ENCODE data around the gene GJD3. TPM values are rescaled to one million over a fixed set of nuclear protein-coding genes. Genes with fewer than 3 reads are reported as not detected.
"Not testable (repeated sequence)": the region's sequence is repeated elsewhere in the genome, so short reads cannot be mapped to it uniquely, and the experiment has no call there.

Gene GJD3
- total RNA-seq, 2 experiments from 2014 or later, result not detected

GRCh38 chr17:40386555-40386954, 22.0 kb upstream of the GJD3 start:
- H3K4me1 Mint-ChIP-seq; H3K27me3 Mint-ChIP-seq; H3K9me3 Mint-ChIP-seq (ENCODE audit: low read depth); DNase-seq; H3K4me3 Mint-ChIP-seq; ATAC-seq; H3K27ac Mint-ChIP-seq; intact Hi-C loops (cut with DNase I, micrococcal nuclease): not testable (repeated sequence)
- CTCF ChIA-PET, result interaction anchor here (1.9 kb wide), 1 partner anchor 24 kb away, joined by 5 read pairs; no protein-coding TSS in a partner anchor
- peaks cover 30% of the 10 kb centered on the region for H3K36me3 Mint-ChIP-seq (ENCODE audit: low read depth)
- POLR2A ChIA-PET, result interaction anchor here (0.6 kb wide), 1 partner anchor 174 kb away, joined by 5 read pairs; no protein-coding TSS in a partner anchor

GRCh38 chr17:40382251-40382650, 17.7 kb upstream of the GJD3 start:
- intact Hi-C loops (cut with DNase I, micrococcal nuclease), result no loop called here
- Mint-ChIP-seq H3K36me3 (ENCODE audit: low read depth) (no peaks in the 10 kb centered on the region), H3K27ac (no peak overlapping the region), H3K4me1 (no peaks in the 10 kb centered on the region), H3K9me3 (ENCODE audit: low read depth) (no peaks in the 10 kb centered on the region), H3K4me3 (no peak overlapping the region), H3K27me3 (no peaks in the 10 kb centered on the region)
- no peak for ATAC-seq
- DNase-seq, result no peak
- POLR2A ChIA-PET, result interaction anchor here (1.2 kb wide), 1 partner anchor 12 kb away, joined by 3 read pairs; no protein-coding TSS in a partner anchor
- CTCF ChIA-PET, result interaction anchor here (1.0 to 1.6 kb wide), 2 partner anchors 14 to 29 kb away, joined by 3 to 5 read pairs; no protein-coding TSS in a partner anchor

DNA sequence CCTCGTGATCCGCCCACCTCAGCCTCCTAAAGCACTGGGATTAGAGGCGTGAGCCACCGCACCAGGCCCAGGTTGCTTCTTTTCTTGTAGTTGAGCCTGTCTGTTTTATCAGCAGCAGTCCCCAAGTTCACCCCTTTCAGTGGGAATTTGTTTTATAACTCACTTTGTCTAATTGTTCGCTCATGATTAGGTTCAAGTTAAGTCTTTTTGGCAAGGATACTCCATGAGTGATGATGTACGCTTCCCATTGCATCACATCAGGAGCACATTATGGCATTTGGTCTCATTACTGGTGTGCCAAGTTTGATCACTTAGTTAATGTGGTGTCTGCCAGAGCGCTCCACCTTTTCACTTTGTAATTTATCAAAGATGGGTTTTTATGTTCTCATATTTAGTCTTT, 14.4 kb upstream of the GJD3 start:
- ATAC-seq, result no peak
- ChIA-PET CTCF (interaction anchor here (1.0 kb wide), 1 partner anchor 10 kb away, joined by 3 read pairs; no protein-coding TSS in a partner anchor), POLR2A (no interaction called here)
- intact Hi-C loops (cut with DNase I, micrococcal nuclease), result no loop called here
- H3K27me3 Mint-ChIP-seq, result no peaks in the 10 kb centered on the region
- H3K27ac Mint-ChIP-seq, result no peak overlapping the region
- H3K9me3 Mint-ChIP-seq (ENCODE audit: low read depth), result peaks cover 3% of the 10 kb centered on the region
- peaks cover 11% of the 10 kb centered on the region for H3K4me1 Mint-ChIP-seq
- no peak overlapping the region for H3K4me3 Mint-ChIP-seq
- H3K36me3 Mint-ChIP-seq (ENCODE audit: low read depth), result no peaks in the 10 kb centered on the region
- no peak for DNase-seq

DNA sequence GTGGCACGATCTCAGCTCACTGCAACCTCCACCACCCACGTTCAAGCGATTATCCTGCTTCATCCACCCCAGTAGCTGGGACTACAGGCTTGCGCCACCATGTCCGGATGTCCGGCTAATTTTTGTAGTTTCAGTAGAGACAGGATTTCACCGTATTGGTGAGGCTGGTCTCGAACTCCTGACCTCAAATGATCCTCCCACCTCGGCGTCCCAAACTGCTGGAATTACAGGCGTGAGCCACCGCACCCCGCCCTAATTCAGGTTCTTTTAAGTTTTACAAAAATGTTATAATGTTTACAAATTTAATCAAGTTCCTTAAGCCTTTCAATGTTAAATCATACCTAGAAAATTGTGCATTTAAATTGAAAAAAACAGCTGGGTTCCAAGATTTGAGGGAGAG, 13.3 kb upstream of the GJD3 start:
- Mint-ChIP-seq H3K9me3 (ENCODE audit: low read depth) (peaks cover 3% of the 10 kb centered on the region), H3K27ac (no peak overlapping the region), H3K36me3 (ENCODE audit: low read depth) (no peaks in the 10 kb centered on the region), H3K4me1 (peaks cover 22% of the 10 kb centered on the region), H3K4me3 (no peak overlapping the region), H3K27me3 (no peaks in the 10 kb centered on the region)
- DNase-seq (no peak), ATAC-seq (no peak)
- CTCF ChIA-PET, result interaction anchor here (0.9 to 2.0 kb wide), 4 partner anchors 12 to 156 kb away, joined by 3 to 8 read pairs (median 4); partner anchors contain the start of genes GJD3 and TOP2A
- intact Hi-C loops (cut with DNase I, micrococcal nuclease), result no loop called here
- POLR2A ChIA-PET, result interaction anchor here (0.5 kb wide), 1 partner anchor 85 kb away, joined by 4 read pairs; no protein-coding TSS in a partner anchor

- H3K9me3 Mint-ChIP-seq (ENCODE audit: low read depth); ATAC-seq; DNase-seq; H3K27ac Mint-ChIP-seq; H3K4me3 Mint-ChIP-seq; H3K36me3 Mint-ChIP-seq (ENCODE audit: low read depth); intact Hi-C loops (cut with DNase I, micrococcal nuclease); H3K27me3 Mint-ChIP-seq: not testable (repeated sequence)
- H3K4me1 Mint-ChIP-seq, result peaks cover 32% of the 10 kb centered on the region
- ChIA-PET POLR2A (interaction anchor here (0.6 to 1.1 kb wide), 3 partner anchors 11 to 174 kb away, joined by 3 to 5 read pairs (median 3); partner anchors contain the start of gene TOP2A), CTCF (interaction anchor here (0.6 to 2.0 kb wide), 5 partner anchors 11 to 294 kb away, joined by 3 to 8 read pairs (median 4); partner anchors contain the start of genes GJD3 and TOP2A)
Observed at GRCh38 chr17:40376541-40376940, 12.0 kb upstream of the GJD3 start.

GRCh38 chr17:40375786-40376185, 11.2 kb upstream of the GJD3 start:
- peaks cover 36% of the 10 kb centered on the region for H3K4me1 Mint-ChIP-seq
- H3K27me3 Mint-ChIP-seq; H3K9me3 Mint-ChIP-seq (ENCODE audit: low read depth); H3K27ac Mint-ChIP-seq; DNase-seq; H3K4me3 Mint-ChIP-seq; ATAC-seq; POLR2A ChIA-PET; H3K36me3 Mint-ChIP-seq (ENCODE audit: low read depth); intact Hi-C loops (cut with DNase I, micrococcal nuclease): not testable (repeated sequence)
- CTCF ChIA-PET, result interaction anchor here (0.6 to 1.4 kb wide), 6 partner anchors 15 to 526 kb away, joined by 3 to 5 read pairs (median 3); no protein-coding TSS in a partner anchor

GRCh38 chr17:40374821-40375498, 10.4 kb upstream of the GJD3 start:
- no peak overlapping the region for H3K4me3 Mint-ChIP-seq
- POLR2A ChIA-PET, result interaction anchor here (0.6 to 1.1 kb wide), 2 partner anchors 9 to 206 kb away, joined by 3 to 7 read pairs; no protein-coding TSS in a partner anchor
- H3K36me3 Mint-ChIP-seq (ENCODE audit: low read depth), result no peaks in the 10 kb centered on the region
- intact Hi-C loops (cut with DNase I, micrococcal nuclease), result loop anchor here in 1 of 2 experiments (5.0 kb wide), 1 partner anchor 222 kb away; no protein-coding TSS in a partner anchor
- DNase-seq (no peak), ATAC-seq (no peak)
- H3K9me3 Mint-ChIP-seq (ENCODE audit: low read depth), result peaks cover 3% of the 10 kb centered on the region
- H3K27ac Mint-ChIP-seq, result peak overlapping the region; percentile 63
- CTCF ChIA-PET, result interaction anchor here (0.5 to 0.8 kb wide), 10 partner anchors 12 to 753 kb away, joined by 3 to 6 read pairs (median 3); no protein-coding TSS in a partner anchor
- peaks cover 36% of the 10 kb centered on the region for H3K4me1 Mint-ChIP-seq
- H3K27me3 Mint-ChIP-seq, result no peaks in the 10 kb centered on the region

DNA sequence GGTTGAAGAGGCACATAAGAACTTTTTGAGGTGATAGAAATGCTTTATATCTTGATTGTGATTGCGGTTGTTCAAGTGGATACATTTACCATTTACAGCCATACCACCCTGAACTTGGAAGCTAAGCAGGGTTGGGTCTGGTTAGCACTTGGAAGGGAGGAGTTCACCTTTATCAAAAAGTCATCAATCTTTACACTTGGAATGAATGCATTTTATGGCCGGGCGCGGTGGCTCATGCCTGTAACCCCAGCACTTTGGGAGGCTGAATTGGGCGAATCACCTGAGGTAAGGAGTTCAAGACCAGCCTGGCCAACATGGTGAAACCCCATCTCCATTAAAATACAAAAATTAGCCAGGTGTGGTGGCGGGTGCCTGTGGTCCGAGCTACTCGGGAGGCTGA, 9.5 kb upstream of the GJD3 start:
- peaks cover 3% of the 10 kb centered on the region for H3K9me3 Mint-ChIP-seq (ENCODE audit: low read depth)
- POLR2A ChIA-PET, result interaction anchor here (0.6 to 1.1 kb wide), 5 partner anchors 8 to 207 kb away, joined by 3 to 7 read pairs (median 3); no protein-coding TSS in a partner anchor
- DNase-seq, result no peak
- H3K27ac Mint-ChIP-seq, result peak overlapping the region; percentile 77
- no peaks in the 10 kb centered on the region for H3K36me3 Mint-ChIP-seq (ENCODE audit: low read depth)
- peaks cover 36% of the 10 kb centered on the region for H3K4me1 Mint-ChIP-seq
- no peak for ATAC-seq
- CTCF ChIA-PET, result interaction anchor here (0.6 to 2.2 kb wide), 7 partner anchors 9 to 154 kb away, joined by 3 to 12 read pairs (median 4); partner anchors contain the start of gene GJD3
- no peaks in the 10 kb centered on the region for H3K27me3 Mint-ChIP-seq
- intact Hi-C loops (cut with DNase I, micrococcal nuclease), result loop anchor here in 1 of 2 experiments (1.0 to 5.0 kb wide), 2 partner anchors 106 to 223 kb away; no protein-coding TSS in a partner anchor
- H3K4me3 Mint-ChIP-seq, result no peak overlapping the region

DNA sequence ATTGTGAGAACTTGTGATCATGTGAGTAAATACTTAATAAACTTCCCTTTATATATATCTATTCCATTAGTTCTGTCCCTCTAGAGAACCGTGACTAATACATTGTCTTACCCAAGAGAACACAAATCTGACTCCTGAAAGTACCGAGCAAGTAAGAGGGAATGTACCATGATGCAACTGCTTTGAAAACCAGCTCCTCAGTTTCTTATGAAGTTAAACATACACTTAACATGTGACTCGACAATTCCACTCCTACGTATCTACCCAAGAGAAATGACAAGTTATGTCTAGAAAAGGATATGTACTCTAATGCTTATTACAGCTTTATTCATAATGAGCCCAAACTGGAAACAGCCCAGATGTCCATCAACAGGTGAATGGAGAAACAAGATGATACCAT, 8.8 kb upstream of the GJD3 start:
- no peaks in the 10 kb centered on the region for H3K36me3 Mint-ChIP-seq (ENCODE audit: low read depth)
- H3K27me3 Mint-ChIP-seq, result no peaks in the 10 kb centered on the region
- peaks cover 36% of the 10 kb centered on the region for H3K4me1 Mint-ChIP-seq
- H3K27ac Mint-ChIP-seq, result peak overlapping the region; percentile 77
- ATAC-seq (peak; percentile 85), DNase-seq (no peak)
- CTCF ChIA-PET, result interaction anchor here (0.6 to 2.2 kb wide), 10 partner anchors 9 to 155 kb away, joined by 3 to 12 read pairs (median 4); partner anchors contain the start of gene GJD3
- POLR2A ChIA-PET, result interaction anchor here (0.6 to 1.0 kb wide), 6 partner anchors 8 to 189 kb away, joined by 3 to 6 read pairs (median 3); partner anchors contain the start of genes GJD3 and TOP2A
- peaks cover 3% of the 10 kb centered on the region for H3K9me3 Mint-ChIP-seq (ENCODE audit: low read depth)
- intact Hi-C loops (cut with DNase I, micrococcal nuclease), result loop anchor here in 1 of 2 experiments (1.0 to 5.0 kb wide), 2 partner anchors 107 to 224 kb away; no protein-coding TSS in a partner anchor
- no peak overlapping the region for H3K4me3 Mint-ChIP-seq

- H3K27me3 Mint-ChIP-seq; DNase-seq; ATAC-seq; H3K9me3 Mint-ChIP-seq (ENCODE audit: low read depth); H3K4me3 Mint-ChIP-seq; H3K36me3 Mint-ChIP-seq (ENCODE audit: low read depth): not testable (repeated sequence)
- Mint-ChIP-seq H3K4me1 (peaks cover 36% of the 10 kb centered on the region), H3K27ac (peak overlapping the region; percentile 77)
- intact Hi-C loops (cut with DNase I, micrococcal nuclease), result loop anchor here in 1 of 2 experiments (1.0 to 5.0 kb wide), 2 partner anchors 108 to 225 kb away; no protein-coding TSS in a partner anchor
- POLR2A ChIA-PET, result interaction anchor here (0.6 to 1.0 kb wide), 5 partner anchors 8 to 189 kb away, joined by 3 to 6 read pairs (median 3); partner anchors contain the start of gene GJD3
- CTCF ChIA-PET, result interaction anchor here (0.6 to 2.2 kb wide), 9 partner anchors 8 to 119 kb away, joined by 3 to 12 read pairs (median 4); partner anchors contain the start of gene GJD3
Observed at GRCh38 chr17:40372644-40373043, 8.1 kb upstream of the GJD3 start.

GRCh38 chr17:40372031-40372430, 7.5 kb upstream of the GJD3 start:
- DNase-seq, result no peak
- Mint-ChIP-seq H3K27me3 (no peaks in the 10 kb centered on the region), H3K4me1 (peaks cover 36% of the 10 kb centered on the region), H3K4me3 (no peak overlapping the region), H3K9me3 (ENCODE audit: low read depth) (peaks cover 3% of the 10 kb centered on the region), H3K27ac (peak overlapping the region; percentile 56), H3K36me3 (ENCODE audit: low read depth) (no peaks in the 10 kb centered on the region)
- ATAC-seq, result no peak
- ChIA-PET CTCF (interaction anchor here (0.8 to 2.0 kb wide), 6 partner anchors 7 to 76 kb away, joined by 3 to 8 read pairs (median 4); partner anchors contain the start of gene GJD3), POLR2A (no interaction called here)
- intact Hi-C loops (cut with DNase I, micrococcal nuclease), result loop anchor here in 1 of 2 experiments (5.0 kb wide), 1 partner anchor 225 kb away; no protein-coding TSS in a partner anchor
